A673 (cell line): ENCODE results near the gene CTNNA2.

Experiments used
- CTCF ChIP-seq: fragments of 300-800, 200-600 bp; sonication (generic); conservative IDR thresholded peaks from 2 replicates; pipeline ENCODE4 v1.5.1; 2017; ENCODE audit warnings: low read depth, mild to moderate bottlenecking, antibody characterized with exemption, low read length, moderate library complexity, mixed read lengths
- EZH2 ChIP-seq: fragments of 200-600 bp; sonication (generic); IDR thresholded peaks from 2 replicates; pipeline ENCODE4 v1.6.1; 2017; ENCODE audit warnings: borderline replicate concordance, low read depth, mild to moderate bottlenecking, mixed read lengths, antibody characterized with exemption, low read length; ENCODE audit not compliant: poor library complexity, severe bottlenecking

DNA sequence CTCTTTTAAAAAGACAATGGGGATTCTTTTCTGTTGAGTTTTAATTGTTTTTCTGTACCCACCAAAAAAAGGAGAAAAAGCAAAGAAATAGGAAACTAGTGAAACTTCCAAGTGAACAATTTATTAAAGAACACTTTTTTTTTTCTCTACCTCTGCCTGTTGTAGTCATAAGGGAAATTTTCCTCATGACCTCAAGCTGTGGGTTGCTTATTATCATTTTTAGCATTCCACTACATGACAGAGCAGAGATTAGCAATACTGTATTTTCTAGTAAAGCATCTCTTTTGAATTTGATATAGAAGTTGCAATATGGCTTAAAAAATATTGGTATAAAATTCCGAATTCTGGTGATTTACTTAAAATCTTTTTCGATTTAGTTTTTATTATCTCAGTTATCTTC lies 879.6 kb downstream of the CTNNA2 start:
- TF ChIP-seq EZH2 (no peak), CTCF (no peak)
